ENCODE results near the gene TNXB. TPM values are rescaled to one million over a fixed set of nuclear protein-coding genes. Genes with fewer than 3 reads are reported as not detected.
A peak's percentile ranks its signal among the peaks of the same experiment; 100 is the strongest.

The TNXB gene
- total RNA-seq, 2 donors from 2014 or later = 194 to 210 TPM

GRCh38 chr6:32073613-32074012 is 35.5 kb downstream of the TNXB start:
- H3K4me3 ChIP-seq = no peak overlapping the region
- H3K4me1 ChIP-seq (ENCODE audit: control insufficient read depth in 1 of 2, low read depth in 2 of 2) = peaks cover 9 to 18% of the 10 kb centered on the region in 2 donors
- no peak overlapping the region for H3K27ac ChIP-seq
- no peaks in the 10 kb centered on the region for H3K27me3 ChIP-seq (replicated peaks; ENCODE audit: insufficient read depth)
- no peak for TF ChIP-seq CTCF (IDR thresholded peaks at IDR 0.05)
- DNase-seq (ENCODE audit: low spot score) = no peak
- H3K9me3 ChIP-seq = no peaks in the 10 kb centered on the region
- no peak for ATAC-seq (ENCODE audit: insufficient number of reproducible peaks, low FRiP score, low read depth)
- peaks cover 18% of the 10 kb centered on the region for H3K36me3 ChIP-seq

GRCh38 chr6:32073101-32073500 is 36.0 kb downstream of the TNXB start:
- H3K27ac ChIP-seq = no peak overlapping the region
- H3K36me3 ChIP-seq = peaks cover 18% of the 10 kb centered on the region

GRCh38 chr6:32070814-32071543 is 38.2 kb downstream of the TNXB start:
- peaks cover 15% of the 10 kb centered on the region for H3K36me3 ChIP-seq
- TF ChIP-seq CTCF (IDR thresholded peaks at IDR 0.05) = no peak
- H3K4me3 ChIP-seq = no peak overlapping the region
- H3K9me3 ChIP-seq = no peaks in the 10 kb centered on the region
- H3K4me1 ChIP-seq (ENCODE audit: control insufficient read depth in 1 of 2, low read depth in 2 of 2) = peaks cover 9 to 18% of the 10 kb centered on the region in 2 donors
- peak; percentile 31 for ATAC-seq (ENCODE audit: insufficient number of reproducible peaks, low FRiP score, low read depth)
- DNase-seq (ENCODE audit: low spot score) = no peak
- H3K27me3 ChIP-seq (replicated peaks; ENCODE audit: insufficient read depth) = no peaks in the 10 kb centered on the region
- peak overlapping the region; percentile 37 to 71 for H3K27ac ChIP-seq

More at GRCh38 chr6:32073101-32073500, 36.0 kb downstream of the TNXB start:
- Histone ChIP-seq H3K9me3 (no peaks in the 10 kb centered on the region), H3K27me3 (replicated peaks; ENCODE audit: insufficient read depth) (no peaks in the 10 kb centered on the region), H3K4me3 (no peak overlapping the region), H3K4me1 (ENCODE audit: control insufficient read depth in 1 of 2, low read depth in 2 of 2) (peaks cover 9 to 18% of the 10 kb centered on the region in 2 donors)
- no peak for TF ChIP-seq CTCF (IDR thresholded peaks at IDR 0.05)
- DNase-seq (ENCODE audit: low spot score) = no peak
- ATAC-seq (ENCODE audit: insufficient number of reproducible peaks, low FRiP score, low read depth) = no peak

- TF ChIP-seq CTCF (IDR thresholded peaks at IDR 0.05) = no peak
- Histone ChIP-seq H3K36me3 (peaks cover 15% of the 10 kb centered on the region), H3K4me3 (no peak overlapping the region), H3K27ac (peak overlapping the region; percentile 37 to 71), H3K4me1 (ENCODE audit: control insufficient read depth in 1 of 2, low read depth in 2 of 2) (peaks cover 9 to 18% of the 10 kb centered on the region in 2 donors), H3K9me3 (no peaks in the 10 kb centered on the region), H3K27me3 (replicated peaks; ENCODE audit: insufficient read depth) (no peaks in the 10 kb centered on the region)
- ATAC-seq (ENCODE audit: insufficient number of reproducible peaks, low FRiP score, low read depth) = no peak
- no peak for DNase-seq (ENCODE audit: low spot score)
These were observed 39.1 kb downstream of the TNXB start for GRCh38 chr6:32069878-32070515.

GRCh38 chr6:32069460-32069859 is 39.7 kb downstream of the TNXB start:
- Histone ChIP-seq H3K36me3 (peaks cover 19% of the 10 kb centered on the region), H3K27ac (no peak overlapping the region), H3K27me3 (replicated peaks; ENCODE audit: insufficient read depth) (no peaks in the 10 kb centered on the region), H3K4me3 (no peak overlapping the region), H3K4me1 (ENCODE audit: control insufficient read depth in 1 of 2, low read depth in 2 of 2) (peaks cover 9 to 18% of the 10 kb centered on the region in 2 donors), H3K9me3 (no peaks in the 10 kb centered on the region)
- ATAC-seq (ENCODE audit: insufficient number of reproducible peaks, low FRiP score, low read depth) = no peak
- TF ChIP-seq CTCF (IDR thresholded peaks at IDR 0.05) = no peak
- DNase-seq (ENCODE audit: low spot score) = no peak

Measured in thoracic aorta (tissue), 2 donors.